ENCODE measurements around the gene PRX. TPM values are rescaled to one million over a fixed set of nuclear protein-coding genes. Genes with fewer than 3 reads are reported as not detected.

The PRX gene
- total and polyA plus RNA-seq, 2 of the 13 experiments (the other 11 are each of a cell fraction or from before 2014, with no cell fraction given) = 0.66 TPM

DNA sequence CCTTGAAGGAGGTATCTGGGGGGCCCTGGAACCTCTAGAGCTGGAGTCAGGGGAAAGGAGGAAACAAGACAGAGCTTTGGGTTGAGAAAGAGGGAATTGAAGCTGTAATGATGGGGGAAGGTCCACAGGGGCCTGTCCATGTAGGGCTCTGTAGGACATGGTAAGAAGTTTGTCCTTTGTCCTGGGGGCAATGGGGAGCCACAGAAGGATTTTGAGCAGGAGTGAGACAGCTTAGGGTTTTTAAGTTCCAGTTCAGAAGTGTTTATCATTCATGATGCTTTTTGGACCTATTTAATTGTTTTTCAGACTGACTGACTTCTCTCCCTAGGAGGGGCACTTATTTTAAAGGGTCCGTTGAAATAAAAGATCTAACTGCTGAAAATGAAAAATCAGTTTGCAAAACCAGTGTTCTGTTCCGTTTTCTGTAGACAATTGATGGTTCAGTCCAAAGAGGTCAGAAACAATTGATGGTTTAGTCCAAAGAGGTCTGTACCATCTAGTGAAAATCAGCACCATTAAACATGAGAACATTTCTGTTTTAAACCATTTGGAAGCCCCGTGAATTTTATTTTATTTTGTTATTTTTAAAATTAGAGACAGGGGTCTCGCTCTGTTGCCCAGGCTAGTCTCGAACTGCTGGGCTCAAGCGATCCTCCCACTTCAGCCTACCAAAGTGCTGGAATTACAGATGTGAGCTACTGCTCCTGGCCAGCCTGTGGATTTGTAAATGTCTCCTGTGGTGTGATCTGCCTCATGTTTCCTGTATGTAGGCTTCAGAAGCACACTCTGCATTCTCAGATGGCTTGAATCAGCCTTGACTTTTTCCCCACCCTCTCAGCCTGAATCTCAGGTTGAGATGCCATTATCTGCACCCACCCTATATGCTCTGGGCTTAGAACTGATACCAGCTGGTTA lies 56.2 kb downstream of the PRX start:
- Histone ChIP-seq H3K27me3 (ENCODE audit: control insufficient read depth in 1 of 2, insufficient read depth in 2 of 2, low read length in 2 of 2) (no peaks in the 10 kb centered on the region), H2AFZ (ENCODE audit: low read length) (no peak overlapping the region), H3K79me2 (ENCODE audit: insufficient read depth, low read length) (no peaks in the 10 kb centered on the region), H3K36me3 (replicated peaks in 1 of 2; ENCODE audit: control insufficient read depth in 1 of 2, insufficient read depth in 2 of 2, low read length in 2 of 2) (no peaks in the 10 kb centered on the region; a peak in 1 of 5 replicates), H3K4me2 (ENCODE audit: low read depth, low read length) (no peak overlapping the region), H4K20me1 (ENCODE audit: insufficient read depth, low read length) (no peaks in the 10 kb centered on the region), H3K27ac (ENCODE audit: extremely low read length, insufficient read depth, low read length) (no peak overlapping the region), H3K9me3 (ENCODE audit: low read length) (no peaks in the 10 kb centered on the region), H3K4me1 (ENCODE audit: insufficient read depth, low read length) (peaks cover 7% of the 10 kb centered on the region), H3K4me3 (replicated peaks in 1 of 3; ENCODE audit: insufficient read depth in 1 of 3, low read depth in 2 of 3, low read length in 3 of 3) (no peak overlapping the region), H3K9ac (ENCODE audit: insufficient read depth, low read depth, low read length) (no peak overlapping the region)
- TF ChIP-seq, protein P1, sequence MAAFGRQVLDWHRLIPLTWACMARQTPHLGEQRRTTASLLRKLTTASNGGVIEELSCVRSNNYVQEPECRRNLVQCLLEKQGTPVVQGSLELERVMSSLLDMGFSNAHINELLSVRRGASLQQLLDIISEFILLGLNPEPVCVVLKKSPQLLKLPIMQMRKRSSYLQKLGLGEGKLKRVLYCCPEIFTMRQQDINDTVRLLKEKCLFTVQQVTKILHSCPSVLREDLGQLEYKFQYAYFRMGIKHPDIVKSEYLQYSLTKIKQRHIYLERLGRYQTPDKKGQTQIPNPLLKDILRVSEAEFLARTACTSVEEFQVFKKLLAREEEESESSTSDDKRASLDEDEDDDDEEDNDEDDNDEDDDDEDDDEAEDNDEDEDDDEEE (CRISPR knock-in tag; IDR thresholded peaks at IDR 0.05) = no peak
- no peak for TF ChIP-seq PRDM15 (CRISPR knock-in tag; IDR thresholded peaks at IDR 0.05)
- TF ChIP-seq JUN (CRISPR knock-in tag; IDR thresholded peaks at IDR 0.05) = no peak
- TF ChIP-seq SRSF9 (IDR thresholded peaks at IDR 0.05; ENCODE audit: borderline replicate concordance, insufficient read depth, low read depth, low read length, poor library complexity, severe bottlenecking) = no peak
- no peak for TF ChIP-seq ZNF691 (CRISPR knock-in tag; IDR thresholded peaks at IDR 0.05; ENCODE audit: borderline replicate concordance, low read depth)
- no peak for TF ChIP-seq ASH2L (IDR thresholded peaks at IDR 0.05; ENCODE audit: insufficient read length, low read depth, low read length)
- TF ChIP-seq TARDBP (CRISPR knock-in tag; IDR thresholded peaks at IDR 0.05) = no peak
- no peak for TF ChIP-seq SNAI1 (CRISPR knock-in tag; IDR thresholded peaks at IDR 0.05; ENCODE audit: borderline replicate concordance)
- no peak for TF ChIP-seq SMYD3 (CRISPR knock-in tag; IDR thresholded peaks at IDR 0.05)
- ChIA-PET POLR2A (interaction anchor here (1.3 kb wide), 1 partner anchor 9 kb away, joined by 3 read pairs; the partner anchor contains the start of genes C19orf47 and PLD3), CTCF (ENCODE audit: low intra/inter-chr PET ratio, low total read pairs) (no interaction called here)
- in situ Hi-C loops (cut with HindIII; ENCODE audit: extremely low pct_ligation_motif_present, low pct_unique_long_range_greater_than_20kb) = no loop called here
- intact Hi-C loops (cut with micrococcal nuclease; ENCODE audit: unreplicated experiment) = no loop called here
- FAIRE-seq (no peak), DNase-seq (ENCODE audit: low spot score) (no peak), ATAC-seq (no peak)
- no TSS peak for BruUV-seq (replicated peaks)
- 88% methylated on average over 6 of the region's 6 CpGs for WGBS (ENCODE audit: low lambda C conversion rate)

All from HepG2 (cell line).